HepG2 (cell line): ENCODE measurements around the gene CXCR5. TPM values are rescaled to one million over a fixed set of nuclear protein-coding genes. Genes with fewer than 3 reads are reported as not detected.

Source experiments
- CC2D1A ChIP-seq: sonication (generic); formaldehyde crosslinking; IDR thresholded peaks from 2 replicates; pipeline ENCODE4 v1.8.1; 2023; ENCODE audit warnings: mild to moderate bottlenecking, missing genetic modification reagents
- EEA1 ChIP-seq: sonication (generic); formaldehyde crosslinking; IDR thresholded peaks from 2 replicates; pipeline ENCODE4 v1.5.1; 2020; ENCODE audit warnings: mild to moderate bottlenecking, missing genetic modification reagents, borderline replicate concordance
- HNF1A ChIP-seq, 2 experiments: sonication (generic) in 1 of 2; formaldehyde crosslinking in 1 of 2; IDR thresholded peaks; 2 replicates each; pipeline versions ENCODE4 v1.4.0 to v1.6.1; 2016 to 2020; ENCODE audit warnings: borderline replicate concordance in 1 of 2, low read depth in 1 of 2, mild to moderate bottlenecking in 1 of 2, missing genetic modification reagents in 1 of 2
- HOXA7 ChIP-seq: sonication (generic); formaldehyde crosslinking; IDR thresholded peaks from 2 replicates; pipeline ENCODE4 v1.8.1; 2022; ENCODE audit warnings: mild to moderate bottlenecking, missing genetic modification reagents, moderate library complexity
- NFRKB ChIP-seq: fragments of 450-650 bp; IDR thresholded peaks from 2 replicates; pipeline ENCODE4 v1.6.1; 2017
- NR2F2 ChIP-seq: IDR thresholded peaks from 2 replicates; pipeline ENCODE4 v1.6.1; 2012; ENCODE audit warnings: low read depth, inconsistent platforms, borderline replicate concordance
- PLRG1 ChIP-seq: fragments of 450-650 bp; conservative IDR thresholded peaks from 2 replicates; pipeline ENCODE4 v1.6.1; 2016
- ZBTB42 ChIP-seq: sonication (generic); formaldehyde crosslinking; IDR thresholded peaks from 2 replicates; pipeline ENCODE4 v1.5.0; 2020; ENCODE audit warnings: mild to moderate bottlenecking, missing genetic modification reagents
- ZNF296 ChIP-seq: sonication (generic); formaldehyde crosslinking; conservative IDR thresholded peaks from 2 replicates; pipeline ENCODE4 v1.5.0; 2020; ENCODE audit warnings: mild to moderate bottlenecking, missing genetic modification reagents
- ZNF350 ChIP-seq: sonication (generic); formaldehyde crosslinking; IDR thresholded peaks from 2 replicates; pipeline ENCODE4 v1.4.0; 2020; ENCODE audit warnings: mild to moderate bottlenecking, low read depth, missing genetic modification reagents, borderline replicate concordance
- ZNF546 ChIP-seq: sonication (generic); formaldehyde crosslinking; conservative IDR thresholded peaks from 2 replicates; pipeline ENCODE4 v1.8.1; 2023; ENCODE audit warnings: mild to moderate bottlenecking, missing genetic modification reagents
- ZNF75D ChIP-seq: sonication (generic); formaldehyde crosslinking; IDR thresholded peaks from 2 replicates; pipeline ENCODE4 v1.8.1; 2023; ENCODE audit warnings: missing genetic modification reagents, mild to moderate bottlenecking, borderline replicate concordance
- ZNF879 ChIP-seq: sonication (generic); formaldehyde crosslinking; IDR thresholded peaks from 2 replicates; pipeline ENCODE4 v1.8.1; 2023; ENCODE audit warnings: missing genetic modification reagents
- ZSCAN5A ChIP-seq: sonication (generic); formaldehyde crosslinking; IDR thresholded peaks from 2 replicates; pipeline ENCODE4 v1.8.0; 2022; ENCODE audit warnings: mild to moderate bottlenecking, missing genetic modification reagents, borderline replicate concordance
- ZZZ3 ChIP-seq: sonication (generic); formaldehyde crosslinking; IDR thresholded peaks from 2 replicates; pipeline ENCODE4 v1.4.0; 2020; ENCODE audit warnings: missing genetic modification reagents, mild to moderate bottlenecking, borderline replicate concordance
- polyA plus RNA-seq, 8 experiments: library from polyadenylated mRNA; depleted of rRNA in 3 of 8; stranded (reverse) in 7 of 8; unstranded in 1 of 8; fragments of >200 nt; fragmentation: Illumina TruSeq in 4 of 8; extraction: Trizol in 4 of 8; gene quantifications; 2 replicates each; pipeline versions ENCODE4 v1.2.1 to v1.2.3, GENCODE V29; 2011 to 2016; ENCODE audit warnings: low read depth in 4 of 8, missing spikeins in 1 of 8, mixed read lengths in 1 of 8; ENCODE audit not compliant: insufficient read depth in 1 of 8
- total RNA-seq, 5 experiments: library from RNA; depleted of rRNA; stranded (reverse); fragments of >200 nt; fragmentation: Illumina TruSeq; extraction: Trizol; gene quantifications; 2 replicates each; pipeline ENCODE4 v1.2.3, GENCODE V29; 2016; ENCODE audit warnings: low read depth in 1 of 5
- TF ChIP-seq, protein P1 (sequence below): IDR thresholded peaks from 2 replicates; pipeline ENCODE4 v1.6.1; 2016; ENCODE audit warnings: control low read depth
- TF ChIP-seq, protein P2 (sequence below): sonication (generic); formaldehyde crosslinking; IDR thresholded peaks from 2 replicates; pipeline ENCODE4 v1.8.0; 2022; ENCODE audit warnings: mild to moderate bottlenecking, missing genetic modification reagents
- TF ChIP-seq, protein P3 (sequence below): sonication (generic); formaldehyde crosslinking; IDR thresholded peaks from 2 replicates; pipeline ENCODE4 v1.9.0; 2021; ENCODE audit warnings: missing genetic modification reagents, mild to moderate bottlenecking, borderline replicate concordance

The CXCR5 gene
- total and polyA plus RNA-seq, 2 of the 13 experiments (the other 11 are each of a cell fraction or from before 2014, with no cell fraction given): not detected

DNA sequence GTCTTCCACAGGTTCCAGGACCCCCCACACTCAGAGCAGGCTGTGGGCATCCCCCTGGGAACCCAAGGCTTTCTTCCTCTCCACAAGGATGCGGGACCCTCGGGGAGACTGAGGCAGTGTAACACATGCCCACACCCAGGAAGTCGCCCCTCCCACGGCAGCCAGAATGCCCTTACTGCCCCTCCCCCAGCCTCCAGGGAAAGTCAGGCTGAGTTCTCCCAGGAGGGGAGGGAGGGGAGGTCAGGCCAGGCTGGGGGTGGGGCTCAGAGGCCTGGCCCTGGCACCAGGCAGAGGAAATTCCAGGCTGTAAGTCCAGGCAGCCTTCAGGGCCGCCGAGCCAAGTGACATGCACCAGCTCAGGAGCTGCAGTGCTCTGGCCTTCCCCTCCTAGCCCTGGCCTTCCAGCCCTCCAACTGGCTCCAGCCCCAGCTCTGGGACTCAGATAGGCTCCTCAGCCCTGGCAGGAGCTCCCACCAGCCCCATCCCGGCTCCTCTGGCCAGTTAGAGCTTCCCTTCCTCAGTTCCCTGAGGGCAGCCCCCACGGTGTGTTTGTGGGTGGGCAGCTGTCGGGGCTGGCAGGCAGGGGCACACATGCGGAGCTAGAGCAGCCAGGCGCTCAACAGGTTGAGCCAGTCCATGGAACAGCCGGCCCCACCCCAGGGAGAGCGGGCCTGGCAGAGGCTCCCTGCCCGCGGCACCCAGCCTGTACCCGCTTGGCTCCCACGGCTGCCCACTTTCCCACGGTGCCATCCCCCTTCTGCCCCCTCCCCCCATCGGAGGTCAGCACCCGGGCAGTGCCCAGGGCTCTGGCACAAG is 38.4 kb downstream of the CXCR5 start (continued):
- TF ChIP-seq HNF1A (IDR thresholded peaks at IDR 0.05; ENCODE audit: low read depth): 0 out of 2 replicates have a peak, but pooled peaks have one; percentile 17
- TF ChIP-seq HNF1A (CRISPR knock-in tag; IDR thresholded peaks at IDR 0.05; ENCODE audit: borderline replicate concordance): no peak; the same call in 1 of the 2 replicates
- no peak for TF ChIP-seq ZZZ3 (CRISPR knock-in tag)
- TF ChIP-seq EEA1: no peak
- no peak for TF ChIP-seq ZSCAN5A (CRISPR knock-in tag)
- TF ChIP-seq ZNF296 (CRISPR knock-in tag): no peak
- no peak for TF ChIP-seq ZNF546 (CRISPR knock-in tag)
- TF ChIP-seq, protein P1, sequence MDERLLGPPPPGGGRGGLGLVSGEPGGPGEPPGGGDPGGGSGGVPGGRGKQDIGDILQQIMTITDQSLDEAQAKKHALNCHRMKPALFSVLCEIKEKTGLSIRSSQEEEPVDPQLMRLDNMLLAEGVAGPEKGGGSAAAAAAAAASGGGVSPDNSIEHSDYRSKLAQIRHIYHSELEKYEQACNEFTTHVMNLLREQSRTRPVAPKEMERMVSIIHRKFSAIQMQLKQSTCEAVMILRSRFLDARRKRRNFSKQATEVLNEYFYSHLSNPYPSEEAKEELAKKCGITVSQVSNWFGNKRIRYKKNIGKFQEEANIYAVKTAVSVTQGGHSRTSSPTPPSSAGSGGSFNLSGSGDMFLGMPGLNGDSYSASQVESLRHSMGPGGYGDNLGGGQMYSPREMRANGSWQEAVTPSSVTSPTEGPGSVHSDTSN: no peak
- TF ChIP-seq HOXA7 (CRISPR knock-in tag): no peak
- no peak for TF ChIP-seq CC2D1A (CRISPR knock-in tag)
- TF ChIP-seq NR2F2: no peak
- TF ChIP-seq ZBTB42: no peak
- no peak for TF ChIP-seq ZNF75D (CRISPR knock-in tag)
- no peak for TF ChIP-seq PLRG1
- TF ChIP-seq ZNF879 (CRISPR knock-in tag): no peak
- TF ChIP-seq NFRKB: no peak
- TF ChIP-seq ZNF350 (CRISPR knock-in tag): 0 out of 2 replicates have a peak, but pooled peaks have one; percentile 12
- TF ChIP-seq, protein P2, sequence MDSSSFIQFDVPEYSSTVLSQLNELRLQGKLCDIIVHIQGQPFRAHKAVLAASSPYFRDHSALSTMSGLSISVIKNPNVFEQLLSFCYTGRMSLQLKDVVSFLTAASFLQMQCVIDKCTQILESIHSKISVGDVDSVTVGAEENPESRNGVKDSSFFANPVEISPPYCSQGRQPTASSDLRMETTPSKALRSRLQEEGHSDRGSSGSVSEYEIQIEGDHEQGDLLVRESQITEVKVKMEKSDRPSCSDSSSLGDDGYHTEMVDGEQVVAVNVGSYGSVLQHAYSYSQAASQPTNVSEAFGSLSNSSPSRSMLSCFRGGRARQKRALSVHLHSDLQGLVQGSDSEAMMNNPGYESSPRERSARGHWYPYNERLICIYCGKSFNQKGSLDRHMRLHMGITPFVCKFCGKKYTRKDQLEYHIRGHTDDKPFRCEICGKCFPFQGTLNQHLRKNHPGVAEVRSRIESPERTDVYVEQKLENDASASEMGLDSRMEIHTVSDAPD (CRISPR knock-in tag): 0 out of 2 replicates have a peak, but pooled peaks have one; percentile 73
- TF ChIP-seq, protein P3, sequence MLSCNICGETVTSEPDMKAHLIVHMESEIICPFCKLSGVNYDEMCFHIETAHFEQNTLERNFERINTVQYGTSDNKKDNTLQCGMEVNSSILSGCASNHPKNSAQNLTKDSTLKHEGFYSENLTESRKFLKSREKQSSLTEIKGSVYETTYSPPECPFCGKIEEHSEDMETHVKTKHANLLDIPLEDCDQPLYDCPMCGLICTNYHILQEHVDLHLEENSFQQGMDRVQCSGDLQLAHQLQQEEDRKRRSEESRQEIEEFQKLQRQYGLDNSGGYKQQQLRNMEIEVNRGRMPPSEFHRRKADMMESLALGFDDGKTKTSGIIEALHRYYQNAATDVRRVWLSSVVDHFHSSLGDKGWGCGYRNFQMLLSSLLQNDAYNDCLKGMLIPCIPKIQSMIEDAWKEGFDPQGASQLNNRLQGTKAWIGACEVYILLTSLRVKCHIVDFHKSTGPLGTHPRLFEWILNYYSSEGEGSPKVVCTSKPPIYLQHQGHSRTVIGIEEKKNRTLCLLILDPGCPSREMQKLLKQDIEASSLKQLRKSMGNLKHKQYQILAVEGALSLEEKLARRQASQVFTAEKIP (CRISPR knock-in tag): no peak
